Measurements from ENCODE around the gene BTBD8.

BTBD8 gene

DNA sequence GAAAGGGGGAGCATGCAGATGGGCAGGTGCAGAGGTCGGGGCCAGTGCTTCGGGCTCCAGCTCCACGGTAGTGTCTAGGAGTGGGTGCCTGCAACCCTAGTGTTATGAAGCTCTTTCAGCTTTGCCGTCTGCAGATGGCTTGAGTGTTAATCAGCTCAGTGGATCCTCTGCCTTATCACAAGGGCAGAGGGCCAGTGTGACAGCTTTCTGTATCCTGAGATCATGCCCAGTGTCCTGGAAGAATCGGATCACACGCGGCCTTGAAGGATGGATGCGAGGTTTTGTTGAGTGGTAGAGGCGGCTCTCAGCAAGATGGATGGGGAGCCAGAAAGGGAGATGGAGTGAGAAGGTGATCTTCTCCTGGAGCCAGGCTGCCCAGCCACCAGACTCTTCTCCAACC lies 112.1 kb downstream of the BTBD8 start:
- DNase-seq (ENCODE audit: low spot score), result no peak

GRCh38 chr1:92194511-92194910 lies 114.4 kb downstream of the BTBD8 start:
- DNase-seq (ENCODE audit: low spot score), result no peak

GRCh38 chr1:92201973-92202372 lies 121.8 kb downstream of the BTBD8 start:
- peak; percentile 7 for DNase-seq (ENCODE audit: low spot score)

DNA sequence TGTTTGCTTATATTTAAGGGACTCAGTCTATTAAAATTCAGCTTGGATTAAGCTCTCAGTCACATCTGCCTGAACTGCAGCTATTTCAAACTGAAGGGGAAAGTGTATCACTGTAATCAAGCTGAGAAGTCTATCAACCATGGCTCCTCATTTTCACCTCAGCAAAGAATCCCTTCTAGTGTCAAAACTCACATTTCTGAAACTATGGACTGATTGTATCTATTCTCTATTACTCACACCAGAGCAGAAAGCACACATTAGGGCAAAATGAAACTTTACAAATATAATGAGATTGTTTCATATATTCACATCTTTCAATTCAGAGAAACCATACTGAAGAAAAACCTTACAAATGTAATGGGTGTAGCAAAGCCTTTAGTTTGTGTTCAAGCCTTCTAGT lies 123.0 kb downstream of the BTBD8 start:
- peak; percentile 11 for DNase-seq (ENCODE audit: low spot score)

GRCh38 chr1:92210701-92211100 lies 130.6 kb downstream of the BTBD8 start:
- DNase-seq (ENCODE audit: low spot score), result no peak

DNA sequence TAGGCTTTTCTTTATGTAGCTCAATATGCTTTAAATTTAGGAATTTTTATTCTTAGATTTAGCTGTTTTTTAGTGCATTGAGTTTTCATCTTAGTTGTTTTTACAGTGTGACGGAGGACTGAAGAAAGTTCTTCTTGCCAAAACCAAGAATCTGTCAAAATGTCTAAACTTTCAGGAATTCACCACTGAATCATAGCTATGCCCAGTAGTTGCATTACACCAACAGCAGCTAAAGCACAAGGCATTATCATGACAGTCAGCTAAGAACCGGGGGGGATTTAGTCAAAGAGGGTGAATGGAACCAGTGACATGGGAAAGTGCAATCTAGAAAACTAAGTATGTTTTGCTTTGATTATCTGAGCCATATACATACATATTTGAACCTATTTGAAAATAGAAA lies 131.0 kb downstream of the BTBD8 start:
- DNase-seq (ENCODE audit: low spot score), result no peak

DNA sequence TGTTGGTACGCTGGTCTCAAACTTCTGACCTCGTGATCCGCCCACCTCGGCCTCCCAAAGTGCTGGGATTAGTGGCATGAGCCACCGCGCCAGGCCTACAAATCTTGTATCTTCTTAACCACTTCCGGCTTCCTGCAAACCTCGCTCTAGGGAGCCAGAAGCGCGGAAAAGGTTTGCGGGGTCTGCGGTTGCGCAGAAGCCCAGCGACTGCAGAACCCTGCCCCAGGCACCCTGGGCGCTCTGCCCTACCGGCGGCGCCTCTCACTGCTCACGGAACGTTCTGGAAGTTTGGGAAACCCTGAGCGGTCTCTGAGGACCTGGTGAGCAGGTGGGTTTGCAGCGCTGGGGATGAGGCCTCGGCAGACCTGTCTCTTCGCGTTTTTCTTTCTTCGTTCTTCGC lies 137.6 kb downstream of the BTBD8 start, which contains the start of gene C1orf146:
TSS of gene C1orf146 (plus strand) at position 195 of the 400 bp plus-strand sequence. CDS start 13,506 bp downstream, outside the sequence.
- DNase-seq (ENCODE audit: low spot score), result no peak

DNA sequence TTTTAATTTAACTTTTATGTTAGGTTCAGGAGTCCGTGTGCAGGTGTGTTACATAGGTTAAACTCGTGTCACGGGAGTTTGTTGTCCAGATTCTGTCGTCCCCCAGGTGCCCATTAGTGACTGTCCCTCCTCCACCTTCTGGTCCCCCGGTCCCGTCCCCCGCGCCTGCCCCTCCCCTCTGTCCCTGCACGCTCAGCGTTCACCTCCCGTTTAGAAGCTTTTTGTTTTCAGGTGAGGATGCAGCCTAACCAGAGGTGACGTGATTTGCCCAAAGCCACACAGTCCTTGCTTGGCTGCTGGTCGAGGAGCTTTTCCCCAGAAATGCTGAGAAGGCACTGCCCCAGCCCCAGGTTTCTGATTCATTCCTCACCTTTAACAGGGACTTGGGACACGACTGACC lies 138.4 kb downstream of the BTBD8 start:
- no peak for DNase-seq (ENCODE audit: low spot score)

GRCh38 chr1:92219028-92219427 lies 138.9 kb downstream of the BTBD8 start:
- no peak for DNase-seq (ENCODE audit: low spot score)

GRCh38 chr1:92228401-92228800 lies 148.3 kb downstream of the BTBD8 start:
- no peak for DNase-seq (ENCODE audit: low spot score)

GRCh38 chr1:92230736-92231135 lies 150.6 kb downstream of the BTBD8 start:
- DNase-seq (ENCODE audit: low spot score), result no peak
